Mucosa of rectum (tissue), 2 donors: Measurements from ENCODE around the gene SLFN12L.
"Not testable (repeated sequence)": the region's sequence is repeated elsewhere in the genome, so short reads cannot be mapped to it uniquely, and the experiment has no call there.

ENCODE experiments used
- H3K27ac ChIP-seq, 2 donors: one replicate each; pipeline ENCODE4 v1.7.0; 2013; ENCODE audit warnings: inconsistent platforms in 2 of 2, low read depth in 2 of 2, low read length in 2 of 2
- H3K27me3 ChIP-seq, 2 donors: one replicate each; pipeline ENCODE4 v1.7.0; 2013; ENCODE audit warnings: low read length in 2 of 2; ENCODE audit not compliant: control insufficient read depth in 2 of 2, insufficient read depth in 2 of 2
- H3K36me3 ChIP-seq, 2 donors: one replicate each; pipeline ENCODE4 v1.7.0; 2013; ENCODE audit warnings: low read length in 2 of 2; ENCODE audit not compliant: control insufficient read depth in 2 of 2, insufficient read depth in 2 of 2
- H3K4me1 ChIP-seq, 2 donors: one replicate each; pipeline ENCODE4 v1.7.0; 2013; ENCODE audit warnings: low read length in 2 of 2, mild to moderate bottlenecking in 1 of 2; ENCODE audit not compliant: control insufficient read depth in 2 of 2, insufficient read depth in 2 of 2
- H3K4me3 ChIP-seq, 2 donors: one replicate each; pipeline ENCODE4 v1.7.0; 2013; ENCODE audit warnings: low read length in 2 of 2
- H3K9ac ChIP-seq, 2 donors: one replicate each; pipeline ENCODE4 v1.7.0; 2013; ENCODE audit warnings: low read length in 2 of 2, low read depth in 1 of 2, mild to moderate bottlenecking in 1 of 2
- H3K9me3 ChIP-seq, 2 donors: one replicate each; pipeline ENCODE4 v1.7.0; 2013; ENCODE audit warnings: low read length in 2 of 2; ENCODE audit not compliant: control insufficient read depth in 2 of 2
- donor health status: healthy.
- donor health status: Normal muscosa, but diverticular disease.

The SLFN12L gene

DNA sequence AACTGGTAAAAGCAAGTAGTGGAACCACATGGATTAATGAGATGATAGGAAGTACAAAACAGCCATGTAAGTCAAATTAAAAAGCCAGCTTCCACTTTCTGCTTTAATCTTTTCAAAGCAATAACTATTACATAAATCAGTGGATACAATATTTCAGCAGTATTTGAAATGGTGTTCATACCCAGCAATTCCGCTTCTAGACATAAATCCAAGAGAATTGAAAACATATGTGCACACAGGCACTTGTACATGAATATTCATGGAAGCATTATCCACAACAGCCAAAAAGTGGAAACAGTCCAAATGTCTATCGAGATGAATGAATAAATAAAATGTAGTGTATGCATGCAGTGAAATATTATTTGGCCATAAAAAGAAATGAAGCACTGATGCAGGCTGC lies 27.4 kb downstream of the SLFN12L start:
- Histone ChIP-seq H3K9me3 (no peaks in the 10 kb centered on the region), H3K27ac (no peak overlapping the region), H3K36me3 (no peaks in the 10 kb centered on the region), H3K9ac (no peak overlapping the region), H3K27me3 (peaks cover 0 to 6% of the 10 kb centered on the region in 2 donors), H3K4me3 (no peak overlapping the region), H3K4me1 (no peaks in the 10 kb centered on the region)

DNA sequence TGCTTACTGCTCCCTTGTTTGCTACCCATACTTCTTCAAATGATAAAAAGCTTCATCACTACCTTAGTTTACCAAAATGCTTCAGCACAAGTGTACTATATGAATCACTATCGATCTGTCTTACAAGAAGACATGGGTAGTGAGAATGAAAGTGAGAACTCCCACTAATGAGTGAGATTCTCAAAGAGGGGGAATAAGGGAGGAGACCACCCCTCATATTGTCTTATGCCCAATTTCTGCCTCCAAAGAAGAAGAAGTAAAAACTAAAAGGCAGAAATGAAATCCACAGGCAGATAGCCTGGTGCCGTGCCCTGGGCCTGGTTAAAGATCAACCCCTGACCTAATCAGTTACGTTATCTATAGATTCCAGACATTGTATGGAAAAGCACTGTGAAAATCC lies 29.8 kb downstream of the SLFN12L start:
- H3K27ac ChIP-seq, H3K4me3 ChIP-seq, H3K4me1 ChIP-seq, H3K9ac ChIP-seq, H3K36me3 ChIP-seq, H3K27me3 ChIP-seq, H3K9me3 ChIP-seq: not testable (repeated sequence)

DNA sequence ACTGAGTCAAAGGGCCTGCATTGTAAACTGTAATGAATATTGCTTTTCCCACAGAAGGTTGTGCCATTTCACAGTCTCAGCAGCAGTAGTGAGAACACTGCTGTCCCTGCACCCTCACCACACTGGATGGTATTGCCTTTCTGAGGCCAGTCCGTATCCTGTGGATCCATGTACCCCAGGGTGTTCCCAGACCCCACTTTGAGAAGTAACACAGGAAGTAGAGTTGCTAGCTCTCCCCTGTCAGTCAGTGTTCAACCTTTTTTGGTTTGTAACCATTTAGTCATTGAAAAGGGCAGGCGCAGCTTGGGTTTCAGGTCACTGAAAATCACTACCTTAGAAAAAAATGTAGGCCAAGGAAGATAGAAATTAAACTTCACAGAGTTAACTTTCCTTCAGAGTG lies 37.9 kb downstream of the SLFN12L start:
- Histone ChIP-seq H3K27ac (no peak overlapping the region), H3K9ac (no peak overlapping the region), H3K4me1 (peaks cover 0 to 2% of the 10 kb centered on the region in 2 donors), H3K27me3 (peaks cover 29 to 37% of the 10 kb centered on the region in 2 donors), H3K9me3 (no peaks in the 10 kb centered on the region), H3K36me3 (no peaks in the 10 kb centered on the region), H3K4me3 (no peak overlapping the region)

DNA sequence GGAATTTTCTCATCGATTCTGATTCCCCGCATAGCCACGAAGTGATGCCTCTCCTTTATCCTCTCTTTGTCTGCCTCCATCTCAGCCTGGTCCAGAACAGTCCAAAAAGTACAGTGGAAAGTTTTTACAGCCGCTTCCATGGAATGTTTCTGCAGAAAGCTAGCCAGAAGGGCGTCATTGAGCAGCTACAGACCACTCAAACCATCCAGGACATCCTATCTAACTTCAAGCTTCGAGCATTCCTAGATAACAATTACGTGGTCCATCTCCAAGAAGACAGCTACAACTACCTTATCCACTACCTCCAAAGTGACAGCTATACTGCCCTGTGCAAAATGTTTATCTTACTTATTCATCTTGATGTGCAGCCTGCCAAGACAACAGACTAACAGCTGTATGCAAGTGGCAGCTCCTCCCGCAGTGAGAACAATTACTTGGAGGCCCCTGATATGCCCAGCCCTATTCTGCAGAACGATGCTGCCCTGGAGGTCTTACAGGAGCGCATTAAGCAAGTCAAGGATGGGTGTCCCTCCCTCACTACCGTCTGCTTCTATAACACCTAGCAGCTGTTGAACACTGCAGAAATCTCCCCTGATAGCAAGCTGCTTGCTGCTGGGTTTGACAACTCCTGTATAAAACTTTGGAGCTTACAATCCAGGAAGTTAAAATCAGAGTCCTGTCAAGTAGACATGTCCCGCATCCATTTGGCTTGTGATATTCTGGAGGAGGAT lies 38.9 kb downstream of the SLFN12L start:
- no peak overlapping the region for H3K27ac ChIP-seq
- no peaks in the 10 kb centered on the region for H3K36me3 ChIP-seq
- no peak overlapping the region for H3K4me3 ChIP-seq
- H3K4me1 ChIP-seq, result peaks cover 0 to 2% of the 10 kb centered on the region in 2 donors
- H3K9ac ChIP-seq, result no peak overlapping the region
- peaks cover 29 to 41% of the 10 kb centered on the region in 2 donors for H3K27me3 ChIP-seq
- H3K9me3 ChIP-seq, result no peaks in the 10 kb centered on the region

DNA sequence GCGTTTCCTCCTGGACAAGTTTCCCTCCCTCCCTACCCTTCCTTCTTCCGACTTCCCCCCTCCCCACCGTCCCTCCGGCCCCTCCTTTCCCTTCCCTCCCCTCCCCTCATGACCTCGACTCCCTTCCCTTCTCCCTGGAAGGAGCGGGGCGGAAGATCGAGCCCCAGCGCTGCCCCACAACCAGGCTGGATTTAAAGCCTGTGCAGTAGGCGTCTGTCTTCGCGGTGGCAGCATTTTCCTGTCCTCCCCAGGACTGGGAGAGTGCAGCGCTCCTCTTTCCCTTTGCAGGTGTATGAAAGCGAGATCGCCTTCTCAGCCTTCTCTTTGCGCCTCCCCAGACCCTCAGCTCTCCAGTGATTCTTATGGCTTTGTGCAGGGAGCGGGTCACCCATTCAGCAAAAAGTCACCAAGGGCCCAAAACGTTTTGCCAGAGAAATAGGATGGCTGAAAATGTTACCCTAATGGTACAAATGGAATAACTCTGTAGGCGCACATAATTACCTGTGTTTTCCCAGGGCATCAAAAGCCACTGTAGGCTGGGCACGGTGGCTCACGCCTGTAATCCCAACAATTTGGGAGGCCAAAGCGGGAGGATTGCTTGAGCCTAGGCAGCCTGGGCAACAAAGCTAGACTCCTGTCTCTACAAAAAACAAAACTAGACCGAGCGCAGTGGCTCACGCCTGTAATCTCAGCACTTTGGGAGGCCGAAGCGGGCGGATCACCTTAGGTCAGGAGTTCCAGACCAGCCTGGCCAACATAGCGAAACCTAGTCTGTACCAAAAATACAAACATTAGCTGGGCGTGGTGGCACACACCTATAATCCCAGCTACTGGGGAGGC lies 40.8 kb downstream of the SLFN12L start:
- Histone ChIP-seq H3K9me3 (no peaks in the 10 kb centered on the region), H3K9ac (no peak overlapping the region), H3K27me3 (peaks cover 39 to 54% of the 10 kb centered on the region in 2 donors), H3K27ac (no peak overlapping the region), H3K4me1 (peaks cover 0 to 2% of the 10 kb centered on the region in 2 donors), H3K36me3 (no peaks in the 10 kb centered on the region), H3K4me3 (no peak overlapping the region)

GRCh38 chr17:35493040-35493439 lies 44.4 kb downstream of the SLFN12L start:
- H3K4me1 ChIP-seq, result peaks cover 0 to 2% of the 10 kb centered on the region in 2 donors
- peaks cover 35 to 54% of the 10 kb centered on the region in 2 donors for H3K27me3 ChIP-seq
- H3K4me3 ChIP-seq, result no peak overlapping the region
- no peak overlapping the region for H3K27ac ChIP-seq
- H3K9ac ChIP-seq, result no peak overlapping the region
- H3K9me3 ChIP-seq, result no peaks in the 10 kb centered on the region
- H3K36me3 ChIP-seq, result no peaks in the 10 kb centered on the region

DNA sequence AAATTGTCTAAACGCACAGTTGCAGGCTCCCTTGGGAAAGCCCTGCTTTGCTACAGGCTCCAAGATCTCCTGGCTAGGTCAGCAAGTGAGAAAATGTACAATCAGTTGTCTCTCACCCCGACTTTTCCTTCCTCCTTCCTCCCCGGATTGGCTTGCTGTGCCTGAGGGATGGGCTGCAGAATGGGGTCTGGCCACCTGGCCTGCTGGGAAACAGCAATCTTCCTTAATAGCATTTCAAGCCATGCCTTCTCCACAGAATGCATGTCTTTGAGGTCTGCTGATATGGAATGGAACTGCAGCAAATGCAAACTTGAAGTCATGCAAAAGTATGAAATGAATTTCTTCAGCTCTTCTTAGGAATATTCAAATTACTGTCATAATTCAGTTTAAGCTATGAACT lies 46.1 kb downstream of the SLFN12L start:
- no peak overlapping the region for H3K27ac ChIP-seq
- no peaks in the 10 kb centered on the region for H3K9me3 ChIP-seq
- H3K4me1 ChIP-seq, result peaks cover 0 to 4% of the 10 kb centered on the region in 2 donors
- H3K27me3 ChIP-seq, result peaks cover 36 to 48% of the 10 kb centered on the region in 2 donors
- no peaks in the 10 kb centered on the region for H3K36me3 ChIP-seq
- H3K9ac ChIP-seq, result no peak overlapping the region
- no peak overlapping the region for H3K4me3 ChIP-seq

DNA sequence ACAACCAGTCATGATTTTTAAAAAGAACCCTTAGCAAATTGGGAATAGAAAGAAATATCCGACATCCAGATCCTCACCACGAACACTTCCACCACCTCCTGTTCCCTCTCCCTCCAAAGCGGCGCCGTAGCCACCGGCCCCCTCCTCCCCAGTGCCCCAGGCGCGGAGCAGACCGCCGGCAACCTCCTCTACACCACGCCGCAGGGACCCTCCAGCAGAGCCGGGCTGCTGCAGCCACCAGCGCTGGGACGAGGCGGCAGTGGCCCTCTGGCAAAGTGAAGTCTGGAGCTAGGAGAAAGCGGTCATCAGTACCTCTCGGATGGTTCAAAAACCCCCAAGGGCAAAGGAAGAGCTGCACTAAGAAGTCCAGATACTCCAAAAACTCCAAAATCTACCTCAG lies 47.5 kb downstream of the SLFN12L start:
- H3K9me3 ChIP-seq, result no peaks in the 10 kb centered on the region
- H3K4me3 ChIP-seq, result no peak overlapping the region
- peaks cover 25 to 37% of the 10 kb centered on the region in 2 donors for H3K27me3 ChIP-seq

GRCh38 chr17:35488991-35489390 lies 48.5 kb downstream of the SLFN12L start:
- H3K27me3 ChIP-seq, result peaks cover 24 to 31% of the 10 kb centered on the region in 2 donors
- H3K4me1 ChIP-seq, result peaks cover 0 to 2% of the 10 kb centered on the region in 2 donors
- no peaks in the 10 kb centered on the region for H3K9me3 ChIP-seq
- H3K27ac ChIP-seq, result no peak overlapping the region
- H3K9ac ChIP-seq, result no peak overlapping the region
- H3K4me3 ChIP-seq, result no peak overlapping the region
- H3K36me3 ChIP-seq, result no peaks in the 10 kb centered on the region

More for the DNA sequence above, 47.5 kb downstream of the SLFN12L start:
- H3K9ac ChIP-seq, result no peak overlapping the region
- H3K4me1 ChIP-seq, result peaks cover 0 to 2% of the 10 kb centered on the region in 2 donors
- H3K36me3 ChIP-seq, result no peaks in the 10 kb centered on the region
- H3K27ac ChIP-seq, result no peak overlapping the region
